Measurements from ENCODE around the gene TNS3.
"Not testable (repeated sequence)": the region's sequence is repeated elsewhere in the genome, so short reads cannot be mapped to it uniquely, and the experiment has no call there.

The TNS3 gene

DNA sequence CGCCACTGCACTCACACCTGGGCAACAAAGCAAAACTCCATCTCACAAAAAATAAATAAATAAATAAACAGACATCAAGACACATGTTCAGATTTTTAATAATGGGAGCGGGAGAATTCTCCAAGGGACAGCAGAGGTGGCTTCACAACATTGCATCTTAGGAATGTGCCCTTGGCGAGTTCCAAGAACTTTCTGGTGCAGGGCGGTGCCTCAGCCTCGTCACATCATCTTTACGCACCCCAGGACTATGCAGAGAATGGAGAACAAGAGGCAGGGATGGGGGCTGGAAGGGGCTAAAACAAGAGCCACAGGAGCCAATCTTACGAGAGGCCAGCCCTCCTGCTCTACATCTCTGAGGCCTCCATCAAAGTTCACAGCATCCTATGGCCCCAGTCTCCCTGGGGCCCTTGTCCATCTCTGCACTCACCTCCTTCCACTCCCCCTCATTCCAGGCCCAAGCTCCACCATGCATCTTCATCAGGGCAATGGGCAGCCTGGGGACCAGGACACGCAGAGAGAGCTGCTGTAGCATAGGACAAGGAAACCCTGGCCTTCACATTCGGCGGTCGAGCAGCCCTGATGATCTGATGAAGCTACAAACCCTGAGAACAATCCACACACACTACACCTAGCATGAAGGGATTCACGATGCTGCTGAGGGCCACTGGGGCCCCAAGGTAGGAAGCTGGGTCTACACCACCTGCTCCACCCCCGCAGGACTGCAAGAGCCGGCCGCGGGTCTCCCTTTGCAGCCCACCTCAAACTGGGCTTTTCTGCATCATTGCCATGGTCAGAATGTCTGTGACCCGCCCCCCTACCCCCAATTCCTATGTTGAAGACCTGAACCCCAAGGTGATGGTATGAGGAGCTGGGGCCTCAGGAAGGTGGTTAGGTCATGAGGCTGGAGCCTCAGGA lies 22.3 kb downstream of the TNS3 start:
- DNase-seq = no peak

DNA sequence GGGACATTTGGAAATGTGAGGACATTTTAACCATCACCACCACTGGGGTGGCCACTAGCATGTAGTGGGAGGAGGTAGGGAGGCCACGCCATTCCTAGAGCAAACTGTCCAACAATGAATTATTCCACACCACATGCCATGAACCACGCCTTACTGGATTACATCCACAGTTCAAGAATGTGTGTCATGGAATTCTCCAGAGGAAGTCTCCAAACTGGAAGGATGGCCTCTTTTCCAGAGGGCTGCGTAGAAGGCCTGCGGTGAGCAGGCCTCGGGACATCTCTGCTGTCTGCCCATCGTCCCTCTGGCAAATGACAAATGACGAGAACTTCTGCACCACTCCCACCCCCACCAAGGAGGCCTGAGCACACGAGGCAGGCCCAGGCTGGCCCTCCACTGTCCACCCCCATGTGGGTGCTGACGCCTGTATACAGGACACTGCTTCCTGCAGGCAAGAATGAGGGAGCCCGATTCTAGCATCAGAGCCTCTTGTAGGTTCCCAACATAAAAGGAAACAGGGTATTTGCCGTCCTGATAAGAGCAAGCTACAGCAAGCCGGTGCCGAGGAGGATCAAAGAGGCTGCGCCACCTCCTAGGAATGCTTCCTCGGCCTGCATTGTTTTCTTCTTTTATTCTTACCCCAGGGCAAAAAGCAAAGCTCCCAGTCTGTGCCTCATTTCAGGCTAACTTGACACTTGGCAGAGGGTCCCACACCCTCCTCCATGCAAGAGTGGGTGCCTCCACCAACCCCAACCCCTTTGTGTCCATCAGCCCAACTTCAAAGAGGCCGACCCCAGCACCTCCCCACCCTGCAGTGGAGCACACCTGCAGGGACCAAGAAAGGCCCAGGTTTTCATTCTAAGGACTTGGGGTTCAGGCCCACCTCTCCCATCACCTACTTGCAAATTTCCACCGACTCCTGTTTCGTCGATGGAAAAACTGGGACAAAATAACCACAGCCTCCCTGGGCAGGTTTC lies 23.9 kb downstream of the TNS3 start:
- no peak for DNase-seq

- no peak for DNase-seq
Observed at GRCh38 chr7:47557317-47557693, 24.6 kb downstream of the TNS3 start.

GRCh38 chr7:47556511-47557180 lies 25.3 kb downstream of the TNS3 start:
- DNase-seq = no peak

GRCh38 chr7:47553309-47553708 lies 28.6 kb downstream of the TNS3 start:
- no peak for DNase-seq

DNA sequence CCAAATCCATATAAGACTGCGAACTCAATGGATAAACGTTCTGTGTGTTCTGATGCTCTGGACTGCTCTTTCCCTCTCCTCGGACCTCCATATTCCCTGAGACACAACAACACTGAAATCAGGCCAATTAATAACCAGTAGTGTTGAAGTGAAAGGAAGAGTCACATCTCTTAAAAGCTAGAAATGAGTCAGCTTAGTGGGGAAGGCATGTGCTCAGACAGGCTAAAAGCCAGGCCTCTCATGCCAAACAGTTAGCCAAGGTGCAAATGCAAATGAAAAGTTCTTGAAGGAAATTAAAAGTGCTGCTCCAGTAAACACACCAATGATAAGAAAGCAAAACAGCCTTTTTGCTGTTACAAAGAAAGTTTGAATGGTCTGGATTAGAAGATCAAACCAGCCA lies 29.3 kb downstream of the TNS3 start:
- DNase-seq = no peak

DNA sequence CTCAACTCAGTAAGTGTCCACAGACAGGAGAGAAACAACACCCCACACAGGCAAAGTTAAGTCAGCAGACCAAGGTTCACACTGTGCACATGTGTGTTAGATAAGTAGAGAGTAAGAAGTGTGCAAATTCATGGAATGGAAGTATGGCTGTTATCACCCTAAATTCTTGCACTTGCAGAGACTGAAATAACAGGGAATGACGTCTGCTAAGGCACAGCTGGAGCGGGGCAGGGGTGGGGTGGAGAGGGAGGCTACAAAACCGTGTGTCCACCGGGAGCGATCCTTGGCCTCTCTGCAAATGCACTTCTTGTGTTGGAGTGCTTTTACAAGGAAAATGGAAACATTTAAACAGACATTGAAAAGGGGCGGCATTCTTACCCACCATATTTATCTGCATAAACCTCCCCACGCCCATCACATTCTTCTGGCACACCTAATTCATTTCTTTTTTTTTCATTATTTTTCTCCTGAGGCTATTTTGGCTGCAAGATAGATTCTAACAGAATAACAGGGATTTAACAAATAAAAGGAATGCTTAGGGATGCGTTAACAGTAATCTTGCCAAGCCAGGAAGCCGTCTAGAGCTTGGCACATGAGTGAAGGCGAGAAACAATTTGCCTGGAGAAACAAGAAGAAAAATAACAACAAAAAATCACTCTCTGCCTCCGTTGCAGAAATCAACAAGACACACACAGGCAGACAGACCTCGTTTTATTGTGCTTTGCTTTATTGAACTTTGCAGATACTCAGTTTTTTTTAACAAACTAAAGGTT lies 30.1 kb downstream of the TNS3 start:
- DNase-seq = no peak

DNA sequence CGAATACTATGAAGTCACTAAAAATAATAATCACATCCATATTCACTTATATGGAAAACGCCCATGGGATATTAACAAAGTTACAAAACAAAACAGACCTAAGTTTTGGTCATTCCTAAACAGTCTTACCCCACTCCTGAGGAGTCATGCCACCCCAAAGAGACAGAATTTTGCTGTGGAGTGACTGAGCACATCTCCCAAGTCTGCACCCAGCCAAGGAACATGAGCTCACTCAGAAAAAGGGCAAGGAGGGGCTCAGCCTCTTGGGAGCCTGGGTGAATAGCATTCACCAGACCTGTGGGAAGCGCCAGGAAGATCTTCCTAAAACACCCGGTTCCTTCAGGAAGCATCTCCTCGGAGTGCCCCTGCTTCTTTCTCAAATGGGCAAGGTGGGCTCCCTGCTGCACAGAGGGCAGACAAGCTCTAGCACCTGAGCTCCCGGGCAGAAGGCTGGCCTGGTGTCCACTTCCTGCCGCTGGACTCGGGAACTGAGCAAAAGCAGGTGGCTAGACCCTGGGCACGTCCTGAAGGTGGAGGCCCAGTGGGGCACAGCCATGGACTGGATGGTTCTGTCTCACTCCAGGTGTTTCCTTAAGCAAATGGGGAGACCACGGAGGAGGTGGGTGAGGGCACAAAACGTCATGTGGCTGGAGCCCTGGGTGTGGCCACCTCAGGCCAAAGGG lies 31.0 kb downstream of the TNS3 start:
- DNase-seq = no peak

DNA sequence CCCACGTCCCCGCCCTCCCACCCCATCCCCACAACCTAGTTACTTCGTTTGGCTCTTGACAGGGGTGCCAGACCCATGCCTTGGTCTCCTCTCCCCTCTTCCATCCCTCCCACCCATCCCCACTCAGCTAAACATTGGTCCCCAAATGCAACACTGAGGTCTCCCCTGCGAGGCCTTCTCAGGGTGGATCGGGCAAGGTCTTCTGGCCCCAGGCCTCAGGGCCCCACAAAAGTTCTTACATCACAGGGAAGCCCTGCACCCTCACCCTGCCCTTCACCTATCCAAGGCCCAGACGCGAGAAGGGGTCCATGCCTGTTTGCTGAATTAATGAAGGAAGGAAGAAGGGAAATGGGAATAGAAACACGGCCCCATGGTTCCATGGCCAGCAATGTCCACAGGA lies 32.0 kb downstream of the TNS3 start:
- no peak for DNase-seq

DNA sequence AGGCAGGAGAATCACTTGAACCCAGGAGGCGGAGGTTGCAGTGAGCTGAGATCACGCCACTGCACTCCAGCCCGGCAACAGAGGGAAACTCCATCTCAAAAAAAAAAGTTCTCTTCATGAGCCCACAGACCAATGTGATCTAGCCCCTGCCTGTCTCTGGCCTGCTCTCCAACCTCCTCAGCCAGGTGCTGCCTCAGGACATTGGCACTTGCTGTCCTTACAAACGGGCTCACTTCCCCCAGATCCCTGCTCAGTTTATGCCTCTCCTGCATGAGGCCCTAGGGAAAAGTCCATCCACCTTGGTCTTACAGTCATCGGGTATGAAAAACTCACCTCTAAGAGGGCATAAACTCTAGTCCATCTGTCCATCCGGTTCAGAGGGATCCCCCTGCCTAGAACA lies 32.5 kb downstream of the TNS3 start:
- no peak for DNase-seq

GRCh38 chr7:47548546-47548945 lies 33.4 kb downstream of the TNS3 start:
- DNase-seq = no peak

- no peak for DNase-seq
Observed at GRCh38 chr7:47546733-47547494, 35.0 kb downstream of the TNS3 start.

DNA sequence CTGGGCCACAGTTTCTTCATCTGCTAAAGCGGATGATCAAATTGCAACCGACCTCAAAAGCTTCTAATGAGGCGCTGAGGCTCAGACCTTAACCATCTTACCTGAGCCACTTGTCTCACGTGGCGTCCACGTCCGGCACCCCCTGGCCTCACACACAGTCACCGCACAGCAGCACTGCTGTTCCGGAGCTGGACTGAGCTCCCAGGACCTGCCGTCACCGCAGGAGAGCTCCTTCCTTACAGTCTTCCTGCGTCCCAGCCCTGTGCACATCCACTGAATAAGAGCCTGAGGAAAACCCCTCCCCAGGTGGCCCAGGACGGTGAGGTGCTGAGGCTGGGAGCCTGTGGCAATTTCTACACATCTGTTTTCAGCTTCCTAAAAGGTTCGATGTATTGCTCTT lies 35.7 kb downstream of the TNS3 start:
- no peak for DNase-seq

- no peak for DNase-seq
Observed at GRCh38 chr7:47544416-47544815, 37.5 kb downstream of the TNS3 start.

GRCh38 chr7:47543714-47544113 lies 38.2 kb downstream of the TNS3 start:
- DNase-seq = no peak

DNA sequence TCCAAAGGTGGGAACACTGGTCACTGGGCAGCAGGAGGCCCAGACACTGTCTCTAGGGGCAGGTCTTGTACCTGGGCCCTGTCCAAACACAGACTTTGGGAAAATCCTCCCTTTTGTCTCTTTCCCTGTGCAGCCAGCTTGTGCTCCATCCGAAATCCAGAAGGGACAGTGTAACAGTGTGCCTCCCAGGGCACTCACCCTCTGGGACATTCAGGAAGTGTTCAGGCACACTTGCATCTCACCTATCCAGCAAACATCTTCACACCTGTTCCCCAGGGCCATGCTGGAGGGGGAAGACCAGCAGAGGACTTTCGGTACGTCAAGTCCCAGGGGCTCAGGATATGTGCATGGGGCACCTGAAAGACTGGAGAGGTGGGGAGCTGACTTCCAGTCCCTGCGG lies 38.9 kb downstream of the TNS3 start:
- DNase-seq = no peak

- no peak for DNase-seq
Observed at GRCh38 chr7:47542051-47542450, 39.9 kb downstream of the TNS3 start.

GRCh38 chr7:47541485-47541884 lies 40.4 kb downstream of the TNS3 start:
- DNase-seq = not testable (repeated sequence)

GRCh38 chr7:47540387-47541350 lies 41.2 kb downstream of the TNS3 start:
- no peak for DNase-seq

DNA sequence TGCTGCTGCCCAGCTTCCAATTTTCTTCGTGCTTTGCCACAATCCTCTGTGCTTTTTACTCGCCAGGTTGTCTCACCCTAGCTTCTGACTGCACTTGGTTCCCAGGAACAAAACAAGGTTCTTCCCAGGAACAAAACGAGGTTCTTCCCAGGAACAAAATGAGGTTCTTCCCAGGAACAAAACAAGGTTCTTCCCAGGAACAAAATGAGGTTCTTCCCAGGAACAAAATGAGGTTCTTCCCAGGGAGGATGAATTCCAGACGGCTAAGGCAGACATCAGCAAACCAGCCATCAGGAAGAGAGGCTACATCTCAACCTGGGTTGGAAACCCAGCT lies 41.9 kb downstream of the TNS3 start:
- no peak for DNase-seq

Data from stimulated activated CD4-positive, alpha-beta T cell treated with anti-CD3 and anti-CD28 coated beads, Interleukin-4, amount 100 ng/mL, for 24 hours (primary cell).